ENCODE measurements around the gene RGS17.
A peak's percentile ranks its signal among the peaks of the same experiment; 100 is the strongest.

RGS17 gene

DNA sequence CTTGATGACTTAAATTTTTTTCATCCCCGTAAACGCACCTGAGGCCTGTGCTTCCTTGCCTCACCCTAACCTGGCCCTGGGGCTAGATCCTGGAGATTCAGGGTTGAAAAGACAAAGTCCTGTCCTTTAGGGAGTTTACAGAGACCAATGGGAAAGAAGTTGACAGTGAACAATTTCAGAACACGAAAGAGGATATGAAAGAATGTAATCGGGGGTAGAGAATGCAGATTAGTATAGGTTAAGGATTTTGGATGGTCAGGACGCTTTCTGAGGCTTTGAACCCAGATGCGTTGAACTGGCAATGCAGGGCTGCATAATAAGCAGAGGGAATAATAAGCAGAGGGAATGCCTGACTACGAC is 146.6 kb downstream of the RGS17 start (continued):
- TF ChIP-seq ZNF8 (CRISPR knock-in tag; IDR thresholded peaks at IDR 0.05) (no peak), RARB (CRISPR knock-in tag; IDR thresholded peaks at IDR 0.05) (no peak), GLIS3 (CRISPR knock-in tag; IDR thresholded peaks at IDR 0.05) (no peak), CSDC2 (CRISPR knock-in tag; IDR thresholded peaks at IDR 0.05) (no peak)

DNA sequence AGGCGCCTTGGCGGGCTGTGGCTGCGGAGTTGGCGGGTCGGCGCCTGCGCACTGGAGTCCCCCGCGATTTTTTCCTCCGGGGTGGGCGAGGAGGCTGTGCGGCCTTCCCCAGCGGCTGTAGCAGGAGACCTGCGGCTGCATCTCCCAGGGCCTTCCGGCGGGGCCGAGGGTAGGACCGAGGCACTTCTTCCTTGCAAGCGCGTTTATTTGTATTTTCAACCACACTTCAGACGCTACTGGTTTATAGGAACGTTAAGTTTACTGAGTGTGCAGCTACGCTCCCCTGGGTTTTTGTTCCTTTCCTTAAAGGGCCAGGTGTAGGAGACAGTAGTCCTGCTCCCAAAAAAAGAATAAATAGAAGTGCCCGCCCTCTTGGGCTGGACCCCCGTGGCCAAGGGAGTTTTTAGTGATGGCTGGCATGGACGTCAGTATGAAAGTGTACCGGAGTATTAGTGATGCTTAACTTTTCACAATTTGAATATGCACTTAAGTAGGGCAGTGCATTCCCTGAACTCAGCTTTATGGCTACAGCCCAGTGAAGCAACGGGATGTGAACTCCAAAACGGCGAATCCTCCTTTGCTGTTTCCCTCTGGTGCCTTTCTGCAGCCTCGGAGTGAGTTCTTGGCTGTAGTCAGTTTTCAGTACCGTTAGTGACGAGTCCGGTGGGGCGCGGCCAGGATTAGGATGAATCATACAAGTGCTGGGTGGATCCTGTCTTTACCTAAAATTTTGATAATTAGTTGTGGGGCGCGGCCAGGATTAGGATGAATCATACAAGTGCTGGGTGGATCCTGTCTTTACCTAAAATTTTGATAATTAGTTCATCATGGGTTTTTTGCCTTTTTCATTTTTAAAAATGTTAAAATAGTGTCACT is 147.2 kb downstream of the RGS17 start:
- ATAC-seq = peak; percentile 63
- TF ChIP-seq TOX (CRISPR knock-in tag; IDR thresholded peaks at IDR 0.05; ENCODE audit: borderline replicate concordance) = peak; percentile 15; the same call in 1 of the 2 replicates
- no peak for TF ChIP-seq SNAI2 (CRISPR knock-in tag; IDR thresholded peaks at IDR 0.05)
- no peak for TF ChIP-seq GLIS3 (CRISPR knock-in tag; IDR thresholded peaks at IDR 0.05)
- no peak for TF ChIP-seq ARNTL (CRISPR knock-in tag; IDR thresholded peaks at IDR 0.05; ENCODE audit: borderline replicate concordance, low read depth)
- TF ChIP-seq, protein P1, sequence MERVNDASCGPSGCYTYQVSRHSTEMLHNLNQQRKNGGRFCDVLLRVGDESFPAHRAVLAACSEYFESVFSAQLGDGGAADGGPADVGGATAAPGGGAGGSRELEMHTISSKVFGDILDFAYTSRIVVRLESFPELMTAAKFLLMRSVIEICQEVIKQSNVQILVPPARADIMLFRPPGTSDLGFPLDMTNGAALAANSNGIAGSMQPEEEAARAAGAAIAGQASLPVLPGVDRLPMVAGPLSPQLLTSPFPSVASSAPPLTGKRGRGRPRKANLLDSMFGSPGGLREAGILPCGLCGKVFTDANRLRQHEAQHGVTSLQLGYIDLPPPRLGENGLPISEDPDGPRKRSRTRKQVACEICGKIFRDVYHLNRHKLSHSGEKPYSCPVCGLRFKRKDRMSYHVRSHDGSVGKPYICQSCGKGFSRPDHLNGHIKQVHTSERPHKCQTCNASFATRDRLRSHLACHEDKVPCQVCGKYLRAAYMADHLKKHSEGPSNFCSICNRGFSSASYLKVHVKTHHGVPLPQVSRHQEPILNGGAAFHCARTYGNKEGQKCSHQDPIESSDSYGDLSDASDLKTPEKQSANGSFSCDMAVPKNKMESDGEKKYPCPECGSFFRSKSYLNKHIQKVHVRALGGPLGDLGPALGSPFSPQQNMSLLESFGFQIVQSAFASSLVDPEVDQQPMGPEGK (CRISPR knock-in tag; IDR thresholded peaks at IDR 0.05; ENCODE audit: borderline replicate concordance) = no peak
- TF ChIP-seq ESRRG (CRISPR knock-in tag; IDR thresholded peaks at IDR 0.05) = no peak
- no peak for TF ChIP-seq BACH2 (CRISPR knock-in tag; IDR thresholded peaks at IDR 0.05; ENCODE audit: borderline replicate concordance)
- TF ChIP-seq, protein P2, sequence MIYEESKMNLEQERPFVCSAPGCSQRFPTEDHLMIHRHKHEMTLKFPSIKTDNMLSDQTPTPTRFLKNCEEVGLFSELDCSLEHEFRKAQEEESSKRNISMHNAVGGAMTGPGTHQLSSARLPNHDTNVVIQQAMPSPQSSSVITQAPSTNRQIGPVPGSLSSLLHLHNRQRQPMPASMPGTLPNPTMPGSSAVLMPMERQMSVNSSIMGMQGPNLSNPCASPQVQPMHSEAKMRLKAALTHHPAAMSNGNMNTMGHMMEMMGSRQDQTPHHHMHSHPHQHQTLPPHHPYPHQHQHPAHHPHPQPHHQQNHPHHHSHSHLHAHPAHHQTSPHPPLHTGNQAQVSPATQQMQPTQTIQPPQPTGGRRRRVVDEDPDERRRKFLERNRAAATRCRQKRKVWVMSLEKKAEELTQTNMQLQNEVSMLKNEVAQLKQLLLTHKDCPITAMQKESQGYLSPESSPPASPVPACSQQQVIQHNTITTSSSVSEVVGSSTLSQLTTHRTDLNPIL (CRISPR knock-in tag; IDR thresholded peaks at IDR 0.05; ENCODE audit: low read depth) = no peak
- TF ChIP-seq CSDC2 (CRISPR knock-in tag; IDR thresholded peaks at IDR 0.05) = no peak
- peak; percentile 60; the same call in 1 of the 2 replicates for TF ChIP-seq ZFP3 (CRISPR knock-in tag; IDR thresholded peaks at IDR 0.05)
- no peak for TF ChIP-seq TCF4 (CRISPR knock-in tag; IDR thresholded peaks at IDR 0.05; ENCODE audit: borderline replicate concordance)
- TF ChIP-seq ZNF8 (CRISPR knock-in tag; IDR thresholded peaks at IDR 0.05) = no peak
- TF ChIP-seq PPARA (CRISPR knock-in tag; IDR thresholded peaks at IDR 0.05; ENCODE audit: borderline replicate concordance) = no peak

DNA sequence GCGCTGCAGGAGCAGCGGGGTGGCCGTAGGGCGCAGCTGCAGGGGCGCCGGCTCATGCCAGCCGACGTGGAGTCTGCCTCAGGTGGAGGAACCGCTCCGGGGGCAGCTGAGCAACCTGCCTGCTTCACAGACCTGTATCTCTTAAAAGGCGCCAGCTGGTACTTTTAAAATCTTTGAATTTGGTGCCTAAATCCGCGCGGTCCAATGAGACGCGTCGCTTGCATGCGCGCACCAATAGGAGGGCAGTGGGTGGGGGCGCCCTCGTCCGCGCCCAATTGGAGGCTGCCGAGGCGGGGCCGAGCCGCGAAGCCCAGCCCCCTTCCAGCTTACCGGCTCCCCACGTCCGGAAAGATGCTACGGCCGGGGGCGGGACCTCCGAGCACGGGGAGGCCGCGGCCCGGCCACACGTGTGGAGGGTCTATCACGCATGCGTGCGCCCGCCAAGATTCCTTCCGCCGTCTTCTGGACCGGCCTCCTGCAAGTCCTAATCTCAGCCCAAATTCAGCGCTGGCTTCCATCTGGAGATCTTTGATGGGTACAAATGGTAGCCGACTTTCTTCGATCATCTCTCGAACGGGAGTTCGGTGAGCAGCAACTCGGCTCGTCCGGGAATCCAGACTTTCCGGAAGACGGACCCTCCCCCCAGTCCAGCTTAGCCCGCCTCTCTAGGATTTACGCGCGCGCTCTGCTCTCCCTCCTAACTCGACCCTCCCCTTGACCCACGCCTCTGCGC is 148.0 kb downstream of the RGS17 start, which contains the start of gene FBXO5:
Gene FBXO5 (minus strand): TSS at position 138 of the 733 bp plus-strand sequence. CDS start 82 bp downstream, at position 56.
- peak; percentile 89 for ATAC-seq
- TF ChIP-seq ZFP3 (CRISPR knock-in tag; IDR thresholded peaks at IDR 0.05) = 0 out of 2 replicates have a peak, but pooled peaks have one; percentile 10
- TF ChIP-seq CSDC2 (CRISPR knock-in tag; IDR thresholded peaks at IDR 0.05) = peak; percentile 72; the same call in 1 of the 2 replicates
- TF ChIP-seq, protein P3, sequence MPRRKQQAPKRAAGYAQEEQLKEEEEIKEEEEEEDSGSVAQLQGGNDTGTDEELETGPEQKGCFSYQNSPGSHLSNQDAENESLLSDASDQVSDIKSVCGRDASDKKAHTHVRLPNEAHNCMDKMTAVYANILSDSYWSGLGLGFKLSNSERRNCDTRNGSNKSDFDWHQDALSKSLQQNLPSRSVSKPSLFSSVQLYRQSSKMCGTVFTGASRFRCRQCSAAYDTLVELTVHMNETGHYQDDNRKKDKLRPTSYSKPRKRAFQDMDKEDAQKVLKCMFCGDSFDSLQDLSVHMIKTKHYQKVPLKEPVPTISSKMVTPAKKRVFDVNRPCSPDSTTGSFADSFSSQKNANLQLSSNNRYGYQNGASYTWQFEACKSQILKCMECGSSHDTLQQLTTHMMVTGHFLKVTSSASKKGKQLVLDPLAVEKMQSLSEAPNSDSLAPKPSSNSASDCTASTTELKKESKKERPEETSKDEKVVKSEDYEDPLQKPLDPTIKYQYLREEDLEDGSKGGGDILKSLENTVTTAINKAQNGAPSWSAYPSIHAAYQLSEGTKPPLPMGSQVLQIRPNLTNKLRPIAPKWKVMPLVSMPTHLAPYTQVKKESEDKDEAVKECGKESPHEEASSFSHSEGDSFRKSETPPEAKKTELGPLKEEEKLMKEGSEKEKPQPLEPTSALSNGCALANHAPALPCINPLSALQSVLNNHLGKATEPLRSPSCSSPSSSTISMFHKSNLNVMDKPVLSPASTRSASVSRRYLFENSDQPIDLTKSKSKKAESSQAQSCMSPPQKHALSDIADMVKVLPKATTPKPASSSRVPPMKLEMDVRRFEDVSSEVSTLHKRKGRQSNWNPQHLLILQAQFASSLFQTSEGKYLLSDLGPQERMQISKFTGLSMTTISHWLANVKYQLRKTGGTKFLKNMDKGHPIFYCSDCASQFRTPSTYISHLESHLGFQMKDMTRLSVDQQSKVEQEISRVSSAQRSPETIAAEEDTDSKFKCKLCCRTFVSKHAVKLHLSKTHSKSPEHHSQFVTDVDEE (CRISPR knock-in tag; IDR thresholded peaks at IDR 0.05) = 0 out of 2 replicates have a peak, but pooled peaks have one; percentile 54
- no peak for TF ChIP-seq TCF4 (CRISPR knock-in tag; IDR thresholded peaks at IDR 0.05; ENCODE audit: borderline replicate concordance)
- TF ChIP-seq, protein P4, sequence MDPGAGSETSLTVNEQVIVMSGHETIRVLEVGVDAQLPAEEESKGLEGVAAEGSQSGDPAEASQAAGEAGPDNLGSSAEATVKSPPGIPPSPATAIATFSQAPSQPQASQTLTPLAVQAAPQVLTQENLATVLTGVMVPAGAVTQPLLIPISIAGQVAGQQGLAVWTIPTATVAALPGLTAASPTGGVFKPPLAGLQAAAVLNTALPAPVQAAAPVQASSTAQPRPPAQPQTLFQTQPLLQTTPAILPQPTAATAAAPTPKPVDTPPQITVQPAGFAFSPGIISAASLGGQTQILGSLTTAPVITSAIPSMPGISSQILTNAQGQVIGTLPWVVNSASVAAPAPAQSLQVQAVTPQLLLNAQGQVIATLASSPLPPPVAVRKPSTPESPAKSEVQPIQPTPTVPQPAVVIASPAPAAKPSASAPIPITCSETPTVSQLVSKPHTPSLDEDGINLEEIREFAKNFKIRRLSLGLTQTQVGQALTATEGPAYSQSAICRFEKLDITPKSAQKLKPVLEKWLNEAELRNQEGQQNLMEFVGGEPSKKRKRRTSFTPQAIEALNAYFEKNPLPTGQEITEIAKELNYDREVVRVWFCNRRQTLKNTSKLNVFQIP (CRISPR knock-in tag; IDR thresholded peaks at IDR 0.05; ENCODE audit: borderline replicate concordance, low read depth) = no peak

All from SK-N-SH treated with all-trans-retinoic acid at 6 μM for 48 hours (cell line).